Stomach (tissue), 9 donors: ENCODE results near the gene SLC27A1. TPM values are rescaled to one million over a fixed set of nuclear protein-coding genes. Genes with fewer than 3 reads are reported as not detected.

Experiments
- DNase-seq, 2 donors: peaks; one replicate each; pipeline versions ENCODE4 v3.0.0 to v3.0.0-alpha.2; 2013 to 2019
- H3K27ac ChIP-seq, 5 donors: fragments of 200-600 bp in 4 of 5; sonication (generic) in 4 of 5; one replicate each; pipeline ENCODE4 v1.5.1; 2013 to 2019; ENCODE audit warnings: mild to moderate bottlenecking in 1 of 5, moderate library complexity in 1 of 5
- H3K27me3 ChIP-seq, 3 donors: fragments of 200-600 bp; sonication (generic); one replicate each; pipeline ENCODE4 v1.5.1; 2017 to 2019; ENCODE audit warnings: mixed run types in 1 of 3
- H3K36me3 ChIP-seq, 4 donors: fragments of 200-600 bp; sonication (generic); 1 replicate in 3 of 4; 2 replicates in 1 of 4; pipeline ENCODE4 v1.5.1; 2016 to 2019
- H3K4me1 ChIP-seq, 4 donors: fragments of 200-600 bp; sonication (generic); one replicate each; pipeline ENCODE4 v1.5.1; 2016 to 2019
- H3K4me3 ChIP-seq, 4 donors: fragments of 200-600 bp; sonication (generic) in 3 of 4; one replicate each; pipeline ENCODE4 v1.5.1; 2016 to 2019; ENCODE audit warnings: mild to moderate bottlenecking in 1 of 4
- H3K9me3 ChIP-seq, 4 donors: fragments of 200-600 bp; sonication (generic); one replicate each; pipeline ENCODE4 v1.5.1; 2016 to 2019
- CTCF ChIP-seq, 7 experiments: fragments of 450-650 bp in 4 of 7; fragments of 200-600 bp in 3 of 7; sonication (generic) in 3 of 7; IDR thresholded peaks; one replicate each; pipeline ENCODE4 v1.5.1; 2016 to 2019; ENCODE audit warnings: antibody characterized with exemption in 7 of 7, control low read depth in 2 of 7, mild to moderate bottlenecking in 1 of 7
- EP300 ChIP-seq: sonication (generic); formaldehyde crosslinking; IDR thresholded peaks from one replicate; pipeline ENCODE4 v1.6.1; 2017; ENCODE audit warnings: antibody characterized with exemption
- POLR2A ChIP-seq, 4 donors: fragments of 450-650 bp; IDR thresholded peaks; one replicate each; pipeline ENCODE4 v1.6.1; 2016; ENCODE audit warnings: antibody characterized with exemption in 4 of 4, control low read depth in 2 of 4, mild to moderate bottlenecking in 1 of 4, moderate library complexity in 1 of 4
- POLR2AphosphoS5 ChIP-seq, 3 donors: sonication (generic); formaldehyde crosslinking; IDR thresholded peaks; one replicate each; pipeline ENCODE4 v1.6.1; 2016; ENCODE audit warnings: antibody characterized with exemption in 3 of 3
- whole genome bisulfite sequencing, 5 donors: extraction: QIAGEN DNeasy Blood & Tissue Kit in 3 of 5; methylation state at CpG; one replicate each; pipeline versions ENCODE4 v1.1.5 to v1.1.7; 2013 to 2018; 5-methylcytosine and 5-hydroxymethylcytosine counted together
- intact Hi-C: fragments of 100-400 bp; cut with DNase I; formaldehyde crosslinking; loops from one replicate; pipeline ENCODE4 v1.15.1; 2023; ENCODE audit warnings: low total_unique reads
- polyA plus RNA-seq, 3 donors: library from polyadenylated mRNA; stranded (reverse); fragments of 200-250 nt; gene quantifications; one replicate each; pipeline ENCODE4 v1.2.3, GENCODE V29; 2013
- total RNA-seq, 5 donors: library from RNA; depleted of rRNA; stranded (reverse); fragments of >200 nt; gene quantifications; one replicate each; pipeline versions ENCODE4 v1.1.0 to v1.2.3, GENCODE V29; 2014 to 2016
- donor health status: healthy with polysubstance abuse.
- donor health status: Bipolar disorder and iron deficiency.
- donor health status: healthy.

The SLC27A1 gene
- total and polyA plus RNA-seq, 8 donors: 4.0 to 116 (median 12.1) TPM

DNA sequence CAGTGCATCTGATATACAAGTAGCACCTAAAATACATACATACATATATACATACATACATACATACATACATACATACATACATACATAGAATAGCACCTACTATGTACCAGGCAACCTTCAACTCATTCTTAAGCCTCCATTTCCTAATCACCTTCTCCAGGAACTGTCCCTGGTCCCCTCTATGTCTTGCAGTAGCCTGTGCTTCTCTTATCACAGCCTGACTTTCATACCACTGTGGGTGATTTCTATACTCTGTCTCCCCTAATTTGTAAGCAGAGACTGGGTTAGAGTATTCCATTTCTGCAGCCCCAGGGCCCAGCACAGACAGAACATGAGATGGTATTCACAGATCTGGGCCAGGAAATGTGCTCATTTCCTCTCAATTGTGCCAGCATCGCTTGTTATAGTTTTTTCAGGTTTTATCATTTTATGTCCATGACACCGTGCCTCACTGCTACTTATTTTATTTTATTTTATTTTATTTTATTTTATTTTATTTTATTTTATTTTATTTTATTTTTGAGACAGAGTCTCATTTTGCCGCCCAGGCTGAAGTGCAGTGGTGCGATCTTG is 70.9 kb downstream of the SLC27A1 start:
- 85 to 90% (median 88%) methylated on average over 4 of the region's 4 CpGs for WGBS, 5 donors
- TF ChIP-seq CTCF (IDR thresholded peaks at IDR 0.05): no peak
- no peak for TF ChIP-seq EP300
- no peak for TF ChIP-seq POLR2A (IDR thresholded peaks at IDR 0.05)
- no peak for TF ChIP-seq POLR2AphosphoS5 (IDR thresholded peaks at IDR 0.05)
- Histone ChIP-seq H3K27ac (no peak overlapping the region), H3K4me1 (peaks cover 12 to 18% (median 15%) of the 10 kb centered on the region in 4 donors), H3K9me3 (no peaks in the 10 kb centered on the region), H3K4me3 (no peak overlapping the region), H3K27me3 (peaks cover 0 to 3% (median 0%) of the 10 kb centered on the region in 3 donors), H3K36me3 (no peaks in the 10 kb centered on the region)
- no peak for DNase-seq
- intact Hi-C loops: no loop called here

- Histone ChIP-seq H3K36me3 (no peaks in the 10 kb centered on the region), H3K27ac (no peak overlapping the region), H3K27me3 (peaks cover 0 to 3% (median 0%) of the 10 kb centered on the region in 3 donors), H3K9me3 (no peaks in the 10 kb centered on the region), H3K4me1 (peaks cover 12 to 18% (median 15%) of the 10 kb centered on the region in 4 donors), H3K4me3 (no peak overlapping the region)
- DNase-seq: no peak
- intact Hi-C loops: no loop called here
- WGBS, 5 donors: 67 to 76% (median 74%) methylated on average over 11 to 15 of the region's 15 CpGs
- no peak for TF ChIP-seq POLR2A (IDR thresholded peaks at IDR 0.05)
- TF ChIP-seq EP300: no peak
- TF ChIP-seq POLR2AphosphoS5 (IDR thresholded peaks at IDR 0.05): no peak
- TF ChIP-seq CTCF (IDR thresholded peaks at IDR 0.05): no peak
Measured at GRCh38 chr19:17542042-17542441, 71.7 kb downstream of the SLC27A1 start.

DNA sequence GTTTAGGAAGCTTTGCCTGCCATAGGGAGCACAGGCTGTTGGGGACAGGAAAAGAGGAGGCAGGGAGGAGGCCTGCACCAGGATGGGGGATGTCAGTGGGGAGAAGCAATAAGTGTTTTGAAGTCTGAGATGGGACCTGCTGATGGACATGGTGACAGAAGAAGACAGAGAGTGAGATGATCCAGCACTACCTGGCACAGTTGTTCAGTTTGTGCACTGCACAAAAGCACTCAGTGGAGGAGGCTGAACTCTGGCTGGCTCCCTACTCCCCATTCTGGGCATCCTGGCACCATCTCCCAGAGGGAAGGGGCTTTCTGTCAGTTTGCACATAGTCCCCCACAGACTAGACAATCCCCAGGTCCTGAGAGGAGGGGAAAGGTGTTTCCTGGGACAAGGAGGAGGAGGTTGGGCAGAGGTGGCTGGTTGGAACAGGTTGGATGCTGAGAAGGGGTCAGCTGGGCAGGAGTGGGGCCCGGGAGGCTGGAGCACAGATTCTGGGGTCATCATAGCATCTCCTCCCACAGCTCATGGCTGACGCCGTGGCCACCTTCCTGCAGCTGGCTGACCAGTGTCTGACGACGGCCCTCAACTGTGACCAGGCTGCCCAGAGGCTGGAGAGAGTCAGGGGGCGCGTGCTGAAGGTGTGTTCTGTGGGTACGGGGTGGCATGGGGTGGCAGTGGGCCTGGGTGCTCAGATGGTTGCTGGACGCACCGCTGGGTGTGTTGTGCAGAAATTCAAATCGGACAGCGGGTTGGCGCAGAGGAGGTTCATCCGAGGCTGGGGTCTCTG is 72.7 kb downstream of the SLC27A1 start:
- WGBS, 5 donors: 75 to 80% (median 78%) methylated on average over 11 to 14 of the region's 14 CpGs

GRCh38 chr19:17543986-17544385 is 73.7 kb downstream of the SLC27A1 start:
- H3K27me3 ChIP-seq: peaks cover 0 to 3% (median 0%) of the 10 kb centered on the region in 3 donors
- H3K36me3 ChIP-seq: no peaks in the 10 kb centered on the region
- no peak overlapping the region for H3K27ac ChIP-seq
- intact Hi-C loops: no loop called here
- no peak overlapping the region for H3K4me3 ChIP-seq
- TF ChIP-seq EP300 (no peak), POLR2AphosphoS5 (IDR thresholded peaks at IDR 0.05) (no peak), CTCF (IDR thresholded peaks at IDR 0.05) (no peak), POLR2A (IDR thresholded peaks at IDR 0.05) (no peak)
- 41 to 91% (median 77%) methylated on average over 4 of the region's 4 CpGs for WGBS, 5 donors
- DNase-seq: no peak
- H3K9me3 ChIP-seq: no peaks in the 10 kb centered on the region
- H3K4me1 ChIP-seq: peaks cover 7 to 10% (median 9%) of the 10 kb centered on the region in 4 donors

More for the DNA sequence above, 72.7 kb downstream of the SLC27A1 start:
- H3K36me3 ChIP-seq: no peaks in the 10 kb centered on the region
- intact Hi-C loops: no loop called here
- H3K27me3 ChIP-seq: peaks cover 0 to 3% (median 0%) of the 10 kb centered on the region in 3 donors
- no peak overlapping the region for H3K4me3 ChIP-seq
- H3K4me1 ChIP-seq: peaks cover 12 to 18% (median 15%) of the 10 kb centered on the region in 4 donors
- no peak for DNase-seq
- no peak overlapping the region for H3K27ac ChIP-seq
- no peaks in the 10 kb centered on the region for H3K9me3 ChIP-seq
- TF ChIP-seq POLR2AphosphoS5 (IDR thresholded peaks at IDR 0.05): no peak
- no peak for TF ChIP-seq EP300
